Loucy (cell line): ENCODE data around the gene ZBED6.

ENCODE experiments used
- H2AFZ ChIP-seq: fragments of 200-600 bp; sonication (generic); 2 replicates; pipeline ENCODE4 v1.6.0; 2016; ENCODE audit warnings: antibody characterized with exemption, mild to moderate bottlenecking, low read length, moderate library complexity
- H3F3A ChIP-seq: fragments of 200-600 bp; 2 replicates; pipeline ENCODE4 v1.6.0; 2016; ENCODE audit warnings: antibody characterized with exemption, low read depth, mild to moderate bottlenecking
- H3K27me3 ChIP-seq: fragments of 200-600 bp; sonication (generic); 2 replicates; pipeline ENCODE4 v1.6.1; 2014; ENCODE audit warnings: low read length, mild to moderate bottlenecking; ENCODE audit not compliant: insufficient read depth, poor library complexity, severe bottlenecking
- H3K36me3 ChIP-seq: fragments of 200-600 bp; sonication (generic); 2 replicates; pipeline ENCODE4 v1.6.1; 2016; ENCODE audit warnings: low read length; ENCODE audit not compliant: insufficient read depth
- H3K4me1 ChIP-seq: fragments of 200-600 bp; sonication (generic); 2 replicates; pipeline ENCODE4 v1.5.1; 2014; ENCODE audit warnings: low read length, mild to moderate bottlenecking; ENCODE audit not compliant: insufficient read depth, poor library complexity, severe bottlenecking
- H3K4me2 ChIP-seq: fragments of 200-600 bp; sonication (generic); 2 replicates; pipeline ENCODE4 v1.6.0; 2014; ENCODE audit warnings: antibody characterized with exemption, low read length, low read depth, mild to moderate bottlenecking; ENCODE audit not compliant: poor library complexity, severe bottlenecking
- H3K4me3 ChIP-seq: fragments of 200-600 bp; sonication (generic); 2 replicates; pipeline ENCODE4 v1.5.1; 2014; ENCODE audit warnings: low read length, mild to moderate bottlenecking, mixed read lengths; ENCODE audit not compliant: poor library complexity, severe bottlenecking
- H3K79me2 ChIP-seq: fragments of 200-600 bp; sonication (generic); 2 replicates; pipeline ENCODE4 v1.6.1; 2014; ENCODE audit warnings: low read length; ENCODE audit not compliant: insufficient read depth
- H3K9ac ChIP-seq: fragments of 200-600 bp; sonication (generic); 2 replicates; pipeline ENCODE4 v1.6.0; 2014; ENCODE audit warnings: mild to moderate bottlenecking, low read depth, low read length, moderate library complexity; ENCODE audit not compliant: poor library complexity, severe bottlenecking
- H3K9me2 ChIP-seq: fragments of 200-600 bp; sonication (generic); replicated peaks from 2 replicates; pipeline ENCODE4 v1.6.1; 2016; ENCODE audit warnings: low read depth, low read length, mixed read lengths
- H3K9me3 ChIP-seq: fragments of 200-600 bp; sonication (generic); 2 replicates; pipeline ENCODE4 v1.6.1; 2014; ENCODE audit warnings: mild to moderate bottlenecking, antibody characterized with exemption, low read length, low read depth; ENCODE audit not compliant: insufficient read depth
- H4K20me1 ChIP-seq: fragments of 200-600 bp; sonication (generic); 2 replicates; pipeline ENCODE4 v1.6.0; 2014; ENCODE audit warnings: antibody characterized with exemption, low read length, mild to moderate bottlenecking; ENCODE audit not compliant: insufficient read depth, poor library complexity, severe bottlenecking
- CTCF ChIP-seq: fragments of 200-600 bp; sonication (generic); conservative IDR thresholded peaks from 2 replicates; pipeline ENCODE4 v1.5.1; 2014; ENCODE audit warnings: mild to moderate bottlenecking, antibody characterized with exemption, low read length
- EZH2phosphoT487 ChIP-seq: fragments of 200-600 bp; IDR thresholded peaks from 2 replicates; pipeline ENCODE4 v1.6.1; 2018; ENCODE audit warnings: antibody characterized with exemption, mild to moderate bottlenecking, moderate library complexity, borderline replicate concordance

ZBED6 gene

GRCh38 chr1:203769505-203770343 is 25.7 kb upstream of the ZBED6 start:
- Histone ChIP-seq H3K9me2 (no peaks in the 10 kb centered on the region), H3F3A (peaks cover 9% of the 10 kb centered on the region), H3K9me3 (no peaks in the 10 kb centered on the region), H3K36me3 (peaks cover 6% of the 10 kb centered on the region; the same call in 1 of the 2 replicates), H3K4me1 (peaks cover 28% of the 10 kb centered on the region), H3K79me2 (peaks cover 33% of the 10 kb centered on the region), H4K20me1 (no peaks in the 10 kb centered on the region), H3K9ac (no peak overlapping the region), H3K4me2 (peak overlapping the region; percentile 16), H3K27me3 (no peaks in the 10 kb centered on the region), H2AFZ (no peak overlapping the region), H3K4me3 (no peak overlapping the region)
- no peak for TF ChIP-seq CTCF
- TF ChIP-seq EZH2phosphoT487 = no peak

- Histone ChIP-seq H3K36me3 (peaks cover 6% of the 10 kb centered on the region; the same call in 1 of the 2 replicates), H2AFZ (no peak overlapping the region), H3K27me3 (no peaks in the 10 kb centered on the region), H3F3A (no peaks in the 10 kb centered on the region), H4K20me1 (no peaks in the 10 kb centered on the region), H3K9me2 (no peaks in the 10 kb centered on the region), H3K9ac (no peak overlapping the region), H3K4me3 (no peak overlapping the region), H3K9me3 (no peaks in the 10 kb centered on the region), H3K79me2 (peaks cover 20% of the 10 kb centered on the region), H3K4me2 (no peak overlapping the region), H3K4me1 (peaks cover 20% of the 10 kb centered on the region)
- no peak for TF ChIP-seq CTCF
- no peak for TF ChIP-seq EZH2phosphoT487
Measured at GRCh38 chr1:203771901-203772301, 23.5 kb upstream of the ZBED6 start.

- H2AFZ ChIP-seq = no peak overlapping the region
- no peaks in the 10 kb centered on the region for H3F3A ChIP-seq
- TF ChIP-seq CTCF (no peak), EZH2phosphoT487 (no peak)
- H3K36me3 ChIP-seq = peaks cover 6% of the 10 kb centered on the region; the same call in 1 of the 2 replicates
- H4K20me1 ChIP-seq = no peaks in the 10 kb centered on the region
- peaks cover 11% of the 10 kb centered on the region for H3K79me2 ChIP-seq
- no peaks in the 10 kb centered on the region for H3K9me2 ChIP-seq
- no peaks in the 10 kb centered on the region for H3K27me3 ChIP-seq
- no peak overlapping the region for H3K4me3 ChIP-seq
- H3K9me3 ChIP-seq = no peaks in the 10 kb centered on the region
- H3K4me2 ChIP-seq = no peak overlapping the region
- no peak overlapping the region for H3K9ac ChIP-seq
- H3K4me1 ChIP-seq = peaks cover 14% of the 10 kb centered on the region
Measured at GRCh38 chr1:203772836-203773235, 22.6 kb upstream of the ZBED6 start.
